LoVo (cell line): ENCODE measurements around the gene SPOUT1.
"Not testable (repeated sequence)": the region's sequence is repeated elsewhere in the genome, so short reads cannot be mapped to it uniquely, and the experiment has no call there.

Experiments used
- DNase-seq: peaks from one replicate; pipeline ENCODE4 v3.0.0-alpha.2; 2016; ENCODE audit warnings: low spot score

The SPOUT1 gene

DNA sequence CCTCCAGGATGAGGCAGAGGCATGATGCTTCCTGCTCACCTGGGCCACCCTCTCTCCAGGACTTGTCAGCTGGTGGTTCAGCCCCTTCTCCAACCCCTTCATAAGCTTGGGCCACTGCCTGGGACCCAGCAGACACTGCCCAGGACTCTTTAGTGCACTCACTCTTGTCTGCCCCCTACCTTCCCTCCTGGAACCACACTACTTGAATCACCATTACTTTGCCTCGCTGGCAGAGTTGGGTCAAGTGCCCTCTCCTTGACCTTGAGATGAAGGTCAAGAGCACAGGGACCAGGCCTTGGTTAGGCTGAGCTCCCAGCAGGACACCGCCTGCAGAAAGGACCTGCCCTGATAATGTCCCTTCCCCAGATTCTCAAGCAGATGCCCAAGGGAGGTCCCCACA is 19.8 kb downstream of the SPOUT1 start:
- DNase-seq: no peak

DNA sequence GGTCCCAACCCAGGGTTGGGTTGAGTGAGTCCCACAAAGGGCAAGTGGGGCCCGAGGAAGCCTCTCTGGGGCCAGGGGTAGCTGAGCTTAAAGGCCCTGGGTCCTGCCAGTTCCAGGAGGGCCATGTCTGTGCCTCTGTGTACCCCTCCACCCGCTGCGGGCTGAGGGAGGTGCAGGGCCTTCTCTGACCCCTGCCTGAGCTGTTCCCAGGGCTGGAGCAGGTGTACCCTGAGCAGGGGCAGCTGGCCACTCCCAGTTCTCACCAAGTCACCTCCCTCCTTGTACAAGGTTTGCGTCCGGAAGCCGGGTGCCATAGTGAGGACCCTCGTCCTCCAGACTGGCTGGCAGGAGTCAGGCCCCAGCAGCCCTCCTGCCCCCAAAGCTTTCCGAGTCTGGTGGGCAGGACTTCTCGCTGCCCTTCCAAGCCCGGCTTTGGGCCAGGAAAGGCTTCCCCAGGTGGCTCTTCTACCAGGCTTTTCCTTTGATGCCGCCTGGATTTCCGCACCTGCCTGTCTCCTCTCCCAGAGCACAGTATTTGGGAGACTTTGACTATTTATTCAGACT is 20.5 kb downstream of the SPOUT1 start:
- no peak for DNase-seq

DNA sequence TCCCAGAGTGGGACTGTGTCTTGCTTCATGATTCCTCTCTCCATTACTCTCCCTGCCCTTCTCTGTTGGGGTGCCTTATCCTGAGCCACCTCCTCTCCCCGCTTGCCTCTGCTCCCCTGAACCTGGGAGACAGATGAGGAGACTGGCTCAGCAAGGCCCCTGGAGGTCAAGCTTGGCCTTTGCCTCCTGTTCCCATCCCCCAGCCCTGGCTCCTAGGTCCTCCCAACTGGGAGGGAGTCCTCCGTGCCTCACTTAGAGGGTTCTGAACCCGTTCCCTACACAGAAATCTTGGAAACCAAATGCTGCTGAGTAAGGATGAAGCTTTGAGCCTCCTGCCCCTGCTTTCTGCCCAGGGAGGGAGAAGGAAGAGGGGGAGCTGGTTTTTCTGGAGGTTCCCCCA is 21.1 kb downstream of the SPOUT1 start:
- no peak for DNase-seq

DNA sequence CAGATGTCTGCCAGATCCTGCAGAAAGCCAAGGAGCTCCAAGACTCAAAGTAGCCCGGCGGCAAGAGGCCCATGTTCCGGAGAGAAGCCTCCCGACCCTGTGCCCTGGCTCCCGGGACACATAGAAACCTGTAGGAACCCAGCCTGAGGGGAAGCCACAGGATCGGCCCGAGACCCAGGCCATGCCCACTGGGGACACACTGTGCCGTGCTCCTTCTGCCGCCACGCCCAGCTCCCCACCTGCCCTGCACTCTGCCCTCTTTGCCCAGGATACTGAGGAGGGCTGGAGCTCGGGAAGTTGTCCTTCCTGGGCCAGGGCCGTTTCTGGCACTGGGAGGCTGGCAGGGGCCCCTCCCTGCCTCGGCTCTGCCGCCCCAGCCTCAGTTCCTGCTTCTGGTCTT is 21.8 kb downstream of the SPOUT1 start:
- no peak for DNase-seq

DNA sequence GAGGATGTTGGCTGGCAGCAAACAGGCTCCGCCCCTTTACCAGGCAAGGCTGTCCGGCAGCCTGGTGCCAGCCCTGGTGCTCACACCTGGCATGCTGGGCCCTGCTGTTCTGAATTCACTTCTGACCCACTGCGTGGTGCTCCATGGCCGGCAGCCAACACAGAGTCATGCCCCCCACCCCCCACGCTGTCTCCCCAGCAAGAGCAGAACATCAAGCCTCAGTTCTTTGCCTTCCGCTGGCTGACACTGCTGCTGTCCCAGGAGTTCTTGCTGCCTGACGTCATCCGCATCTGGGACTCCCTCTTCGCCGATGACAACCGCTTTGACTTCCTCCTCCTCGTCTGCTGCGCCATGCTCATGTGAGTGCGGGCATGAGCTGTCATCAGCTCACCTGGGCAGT is 23.9 kb downstream of the SPOUT1 start:
- DNase-seq: no peak

DNA sequence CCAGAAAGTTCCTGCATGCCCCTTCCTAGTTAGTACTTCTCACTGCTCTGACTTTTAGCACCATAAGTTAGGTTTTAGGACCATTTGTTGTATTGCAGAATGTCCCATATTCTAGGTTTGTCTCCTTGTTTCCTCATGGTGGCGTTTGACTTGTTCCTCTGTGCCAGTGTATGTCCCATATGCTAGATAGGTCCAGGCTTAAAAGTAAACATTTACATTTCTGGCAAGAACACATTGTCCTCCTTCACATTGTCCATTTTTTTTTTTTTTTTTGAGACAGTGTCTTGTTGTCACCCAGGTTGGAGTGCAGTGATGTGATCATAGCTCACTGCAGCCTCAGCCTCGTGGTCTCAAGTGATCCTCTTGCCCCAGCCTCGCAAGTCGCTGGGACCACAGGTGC is 27.1 kb downstream of the SPOUT1 start:
- DNase-seq: no peak

DNA sequence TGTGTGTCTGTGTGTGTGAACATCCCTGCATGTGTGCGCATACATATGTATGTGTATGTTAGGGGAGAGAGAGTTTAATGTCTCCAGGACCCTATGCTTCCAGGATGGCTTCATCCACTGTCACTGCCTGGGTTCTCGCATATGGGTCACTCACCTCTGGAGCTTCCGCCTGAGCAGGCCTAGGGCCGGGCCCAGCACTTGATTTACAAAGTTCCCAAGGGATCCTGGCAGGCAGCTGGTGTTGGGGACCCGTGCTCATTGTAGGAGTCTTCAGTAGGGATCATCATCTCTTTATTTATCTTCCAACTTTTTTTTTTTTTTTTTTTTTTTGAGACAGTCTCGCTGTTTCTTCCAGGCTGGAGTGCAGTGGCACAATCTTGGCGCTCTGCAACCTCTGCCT is 29.5 kb downstream of the SPOUT1 start:
- DNase-seq: no peak

DNA sequence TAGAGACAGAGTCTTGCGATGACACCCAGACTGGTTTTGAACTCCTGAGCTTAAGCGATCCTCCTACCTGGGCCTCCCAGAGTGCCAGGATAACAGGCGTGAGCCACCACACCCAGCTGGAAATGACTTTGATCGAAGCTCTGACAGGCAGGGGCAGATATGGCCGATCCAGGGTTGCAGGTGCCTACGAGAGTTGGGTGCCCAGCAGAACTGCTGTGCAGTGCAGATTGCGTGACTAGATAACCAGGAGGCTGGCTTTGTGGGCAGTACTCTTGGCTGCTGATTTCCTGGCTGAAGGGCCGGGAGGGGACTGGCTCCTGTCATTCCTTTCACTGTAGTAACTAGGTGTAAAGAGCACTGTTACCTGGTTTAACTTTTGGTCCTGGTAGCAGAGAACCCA is 30.7 kb downstream of the SPOUT1 start:
- DNase-seq: no peak

DNA sequence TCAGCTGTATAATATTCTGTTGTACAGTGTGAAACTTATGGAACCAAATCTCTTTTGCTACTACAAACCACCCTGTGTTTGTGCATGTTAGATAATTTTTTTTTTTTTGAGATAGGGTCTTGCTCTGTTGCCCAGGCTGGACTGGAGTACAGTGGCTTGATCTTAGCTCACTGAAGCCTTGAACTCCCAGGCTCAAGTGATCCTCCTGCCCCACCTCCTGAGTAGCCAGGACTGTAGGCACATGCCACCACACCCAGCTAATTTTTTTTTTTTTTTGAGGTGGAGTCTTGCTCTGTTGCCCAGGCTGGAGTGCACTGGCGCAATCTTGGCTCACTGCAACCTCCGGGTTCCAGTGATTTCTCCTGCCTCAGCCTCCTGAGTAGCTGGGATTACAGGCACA is 34.6 kb downstream of the SPOUT1 start:
- DNase-seq: not testable (repeated sequence)

DNA sequence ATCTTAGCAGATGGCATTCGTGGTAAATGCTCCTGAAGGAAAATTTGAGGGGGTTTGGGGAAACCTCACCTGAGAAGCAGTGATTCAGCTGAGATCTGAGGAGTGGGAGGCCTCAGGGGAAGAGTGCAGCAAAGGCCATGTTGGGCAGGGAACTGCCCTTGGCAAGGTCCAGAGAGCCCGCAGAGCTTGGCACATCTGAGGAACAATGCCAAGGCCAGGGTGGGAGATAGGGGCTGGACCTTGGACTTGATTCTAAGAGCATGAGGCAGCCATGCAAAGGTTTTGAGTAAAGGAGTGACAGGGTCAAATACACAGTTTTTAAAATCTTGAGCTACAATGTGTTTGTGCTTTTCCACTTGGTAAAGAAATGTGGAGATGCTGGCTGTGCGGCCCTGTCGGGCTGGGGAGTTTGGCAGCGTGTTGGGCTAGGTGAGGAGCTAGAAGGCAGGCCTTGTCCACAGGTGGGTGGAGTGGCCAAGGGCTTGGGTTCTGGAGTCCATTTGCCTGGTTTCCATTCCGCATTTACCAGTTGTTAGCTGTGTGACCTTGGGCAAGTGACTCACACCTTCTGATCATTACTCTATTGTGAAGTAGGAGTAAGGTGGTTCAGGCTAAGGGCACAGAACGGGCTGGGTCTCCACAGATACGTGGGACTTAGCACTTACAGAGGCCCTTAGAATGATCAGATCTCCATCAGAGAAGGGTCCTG is 36.5 kb downstream of the SPOUT1 start:
- no peak for DNase-seq

DNA sequence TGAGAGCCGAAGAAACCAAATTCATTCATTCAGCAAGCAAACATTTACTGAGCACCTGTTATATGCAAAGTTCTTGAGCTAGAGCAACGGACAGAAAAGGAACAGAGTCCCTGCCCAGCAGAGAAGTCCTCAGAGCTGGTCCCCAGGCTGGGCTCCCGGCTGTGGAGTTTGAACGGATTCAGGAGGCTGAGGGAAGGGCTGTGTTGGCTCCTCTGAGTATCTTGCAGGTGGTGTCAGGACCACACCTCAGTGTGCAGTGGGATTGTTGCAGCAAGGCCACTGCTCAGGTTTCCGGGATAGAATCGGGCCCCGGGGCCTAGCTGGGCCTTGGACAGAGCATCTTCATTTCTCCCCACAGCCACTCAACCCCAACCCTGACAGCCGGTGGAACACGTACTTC is 37.5 kb downstream of the SPOUT1 start:
- DNase-seq: no peak

DNA sequence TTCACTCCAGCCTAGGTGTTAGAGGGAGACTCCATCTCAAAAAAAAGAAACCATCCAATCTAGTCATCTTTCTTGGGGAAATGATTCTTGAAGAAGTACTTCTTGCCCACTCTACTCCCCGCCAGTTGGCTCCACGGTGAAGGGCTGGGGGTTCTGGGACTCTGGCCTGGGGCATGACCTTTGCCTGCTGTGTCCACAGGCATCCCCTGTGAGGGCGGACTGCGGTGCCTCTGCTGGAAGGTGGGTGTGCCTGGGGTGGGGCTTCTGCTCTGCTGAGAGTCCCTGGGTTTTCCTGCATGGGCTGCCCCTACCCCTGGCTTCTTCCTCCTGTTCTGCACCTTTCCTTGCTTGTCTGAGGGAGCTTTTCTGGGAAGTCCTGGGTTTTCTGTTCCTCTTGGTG is 39.1 kb downstream of the SPOUT1 start:
- DNase-seq: no peak

DNA sequence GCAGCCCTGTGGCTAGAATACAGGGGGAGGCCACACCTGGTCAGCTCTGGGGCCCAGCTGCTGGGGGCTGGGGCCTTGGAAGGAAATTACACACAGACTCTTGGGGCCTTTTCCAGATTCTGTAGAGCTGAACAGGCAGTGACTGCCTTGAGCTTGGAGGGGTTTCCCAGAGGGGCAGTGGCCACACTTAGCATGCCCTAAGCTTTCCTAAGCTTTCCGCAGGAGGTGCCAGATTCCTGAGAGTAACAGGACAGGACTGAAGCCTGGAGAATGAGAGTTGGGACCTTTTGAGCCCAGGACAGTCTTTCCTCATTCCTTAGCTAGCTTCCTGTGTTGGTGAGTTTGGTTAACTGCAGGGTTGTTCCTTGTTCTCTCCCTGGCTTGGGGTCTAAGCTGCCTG is 41.1 kb downstream of the SPOUT1 start:
- no peak for DNase-seq

DNA sequence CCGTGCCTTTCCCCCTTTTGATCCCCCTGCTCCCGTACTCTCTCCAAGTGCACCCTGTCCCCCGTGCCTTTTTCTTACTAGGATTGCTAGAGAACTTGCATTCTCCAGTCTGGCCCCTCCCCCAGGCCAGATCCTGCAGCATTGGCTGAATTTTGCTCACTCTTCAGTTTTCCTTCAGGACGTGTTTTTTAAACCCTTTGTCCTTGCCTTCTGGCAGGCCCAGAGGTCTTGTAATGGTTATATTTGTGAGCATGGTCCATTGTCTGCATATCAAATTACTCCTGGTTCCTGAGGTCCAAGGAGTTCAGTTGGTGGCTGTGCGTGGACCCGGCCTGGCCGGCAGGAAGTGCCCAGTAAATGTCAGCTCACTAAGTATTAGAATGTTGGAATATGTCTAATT is 41.9 kb downstream of the SPOUT1 start:
- no peak for DNase-seq

DNA sequence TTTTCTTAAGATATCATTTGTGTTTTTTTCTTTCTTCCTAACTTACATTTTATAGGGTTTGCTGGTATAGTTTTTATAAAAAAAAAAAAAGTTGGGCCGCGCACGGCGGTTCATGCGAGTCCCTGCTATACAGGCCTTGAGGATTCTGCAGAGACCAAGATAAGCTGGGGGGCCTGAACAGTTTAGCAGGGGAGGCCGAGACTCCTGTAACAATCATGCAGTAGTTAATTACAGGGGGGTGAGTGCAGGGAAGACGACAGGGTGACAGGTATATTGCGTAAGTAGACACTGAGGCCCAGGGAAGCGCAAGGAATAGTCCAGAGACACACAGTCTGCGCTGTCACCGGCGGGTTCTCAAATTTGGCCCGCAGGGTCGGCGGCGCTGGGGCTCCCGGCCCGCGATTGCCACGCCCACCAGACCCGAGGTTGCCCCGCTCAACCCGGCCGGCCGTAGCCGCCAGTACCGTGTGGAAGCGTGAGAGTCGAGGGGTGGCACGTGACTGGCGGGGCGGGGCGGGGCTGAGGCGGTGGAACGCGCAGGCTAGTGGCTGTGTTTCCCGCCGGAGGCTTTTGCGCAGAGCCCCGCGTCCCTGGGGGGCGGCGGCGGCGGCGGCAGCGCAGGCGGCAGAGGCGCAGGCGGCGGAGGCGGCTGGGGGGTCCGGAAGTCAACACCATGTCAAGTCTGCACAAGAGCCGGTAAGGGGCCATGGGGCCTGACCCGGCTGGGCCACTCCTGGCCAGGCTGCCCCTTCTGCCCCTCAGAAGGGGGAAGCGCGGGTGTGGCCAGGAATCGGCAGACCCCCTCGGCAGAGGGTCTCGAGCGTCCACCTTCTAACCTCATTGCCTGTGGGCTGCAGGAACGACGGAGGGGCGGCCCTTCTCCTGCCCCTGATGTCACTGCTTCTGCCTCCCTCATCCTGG is 42.7 kb downstream of the SPOUT1 start, which contains the start of gene TBC1D13:
TSS of gene TBC1D13 (plus strand) at position 573 of the 921 bp plus-strand sequence. CDS start at position 674, 101 bp downstream.
- DNase-seq: peak; percentile 86

DNA sequence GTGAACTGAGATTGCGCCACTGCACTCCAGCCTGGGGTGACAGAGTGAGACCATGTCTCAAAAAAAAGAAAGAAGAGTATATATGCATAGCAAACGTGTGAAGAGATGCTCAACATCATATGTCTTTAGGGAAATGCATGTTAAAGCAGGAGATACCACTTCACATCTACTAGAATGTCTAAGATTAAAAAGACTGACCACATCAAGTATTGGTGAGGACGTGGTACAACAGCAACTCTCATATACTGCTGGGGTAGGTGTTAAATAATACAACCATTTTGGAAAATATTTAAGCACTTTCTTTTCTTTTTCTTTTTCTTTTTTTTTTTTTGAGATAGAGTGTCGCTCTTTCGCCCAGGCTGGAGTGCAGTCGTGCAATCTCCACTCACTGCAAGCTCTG is 44.2 kb downstream of the SPOUT1 start:
- DNase-seq: no peak

DNA sequence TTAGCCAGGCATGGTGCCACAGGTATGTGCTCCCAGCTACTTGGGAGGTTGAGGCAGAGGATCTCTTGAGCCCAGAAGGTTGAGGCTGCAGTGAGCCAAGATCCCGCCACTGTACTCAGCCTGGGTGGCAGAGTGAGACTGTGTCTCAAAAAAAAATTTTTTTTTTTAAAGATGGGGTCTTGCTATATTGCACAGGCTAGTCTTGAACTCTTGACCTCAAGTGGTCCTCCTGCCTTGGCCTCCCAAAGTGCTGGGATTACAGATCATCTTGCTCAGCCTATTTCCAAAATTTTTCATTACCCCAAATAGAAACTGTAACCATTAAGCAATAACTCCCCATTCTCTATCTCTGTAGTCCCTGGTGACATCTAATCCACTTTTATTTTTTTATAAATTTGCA is 46.9 kb downstream of the SPOUT1 start:
- no peak for DNase-seq

DNA sequence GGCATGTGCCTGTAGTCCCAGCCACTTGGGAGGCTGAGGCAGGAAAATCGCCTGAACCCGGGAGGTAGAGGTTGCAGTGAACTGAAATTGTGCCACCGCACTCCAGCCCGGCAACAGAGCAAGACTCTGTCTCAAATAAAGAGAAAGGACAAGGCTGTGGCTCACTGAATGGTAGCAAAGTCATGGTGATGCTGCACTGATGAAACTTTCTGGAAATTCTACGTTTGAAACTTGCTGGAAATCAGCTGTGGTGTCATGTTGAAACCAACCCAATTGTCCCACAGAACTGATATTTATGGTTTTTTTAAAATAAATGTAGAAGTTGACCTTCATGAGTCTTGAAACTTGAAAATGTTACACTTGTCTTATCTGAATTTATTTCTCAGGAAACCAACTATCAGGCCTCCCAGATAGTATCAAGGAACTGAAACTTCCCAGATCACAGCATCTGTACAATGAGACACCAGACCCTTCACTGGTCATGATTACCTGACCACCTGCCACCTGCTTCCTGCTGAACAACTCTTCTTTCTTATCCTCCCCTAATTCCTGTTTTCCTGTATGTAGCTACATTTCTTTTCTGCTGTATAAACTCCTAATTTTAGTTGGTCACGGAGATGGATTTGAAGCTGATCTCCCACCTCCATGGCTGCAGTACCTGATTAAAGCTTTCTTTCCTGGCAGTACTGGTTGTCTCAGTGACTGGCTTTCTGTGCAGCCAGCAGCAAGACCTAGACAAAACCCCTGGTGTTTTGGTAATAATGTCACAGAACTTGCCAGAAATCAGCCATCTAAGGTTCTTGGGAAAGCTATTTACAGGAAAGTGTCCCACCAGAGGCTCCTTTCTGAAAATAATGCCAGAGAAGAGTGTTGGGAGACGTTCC is 48.2 kb downstream of the SPOUT1 start:
- DNase-seq: no peak

DNA sequence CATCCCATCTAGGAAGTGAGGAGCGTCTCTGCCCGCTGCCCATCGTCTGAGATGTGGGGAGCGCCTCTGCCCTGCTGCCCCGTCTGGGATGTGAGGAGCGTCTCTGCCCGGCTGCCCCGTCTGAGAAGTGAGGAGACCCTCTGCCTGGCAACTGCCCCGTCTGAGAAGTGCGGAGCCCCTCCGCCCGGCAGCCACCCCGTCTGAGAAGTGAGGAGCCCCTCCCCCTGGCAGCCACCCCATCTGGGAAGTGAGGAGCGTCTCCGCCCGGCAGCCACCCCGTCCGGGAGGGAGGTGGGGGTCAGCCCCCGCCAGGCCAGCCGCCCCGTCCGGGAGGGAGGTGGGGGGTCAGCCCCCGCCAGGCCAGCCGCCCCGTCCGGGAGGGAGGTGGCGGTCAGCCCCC is 49.5 kb downstream of the SPOUT1 start:
- not testable (repeated sequence) for DNase-seq

DNA sequence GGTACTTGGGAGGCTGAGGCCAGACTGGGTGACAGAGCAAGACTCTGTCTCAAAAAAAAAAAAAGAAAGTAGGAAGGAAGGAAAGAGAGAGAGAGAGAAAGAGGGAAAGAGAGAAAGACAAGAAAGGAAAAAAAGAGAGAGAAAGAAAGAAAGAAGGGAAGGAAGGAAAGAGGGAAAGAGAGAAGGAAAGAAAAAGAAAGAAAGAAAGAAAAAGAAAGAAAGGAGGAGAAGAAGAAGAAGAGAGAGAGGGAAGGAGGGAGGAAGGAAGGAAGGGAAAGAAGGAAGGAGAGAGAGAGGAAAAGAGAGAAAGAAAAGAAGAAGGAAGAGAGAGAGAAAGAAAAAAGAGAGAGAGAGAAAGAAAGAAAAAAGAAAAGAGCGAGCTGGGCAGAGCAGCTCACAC is 54.8 kb downstream of the SPOUT1 start:
- DNase-seq: no peak

DNA sequence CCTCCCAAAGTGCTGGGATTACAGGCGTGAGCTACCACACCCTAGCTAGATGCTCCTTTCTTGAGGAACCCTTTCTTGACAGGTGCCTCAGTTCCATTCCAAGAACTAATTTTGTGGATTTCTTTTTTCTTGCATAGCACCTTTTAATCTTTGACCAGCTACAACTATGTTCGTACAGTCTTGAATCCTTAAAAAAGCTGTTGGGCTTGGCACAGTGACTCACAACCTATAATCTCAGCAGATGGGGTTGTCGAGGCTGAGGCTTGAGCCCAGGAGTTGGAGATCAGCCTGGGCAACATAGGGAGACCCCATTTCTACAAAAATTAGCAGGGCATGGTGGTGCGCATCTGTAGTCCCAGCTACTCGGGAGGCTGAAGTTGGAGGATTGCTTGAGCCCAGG is 56.5 kb downstream of the SPOUT1 start:
- no peak for DNase-seq
